ENCODE data around the gene WEE2. TPM values are rescaled to one million over a fixed set of nuclear protein-coding genes. Genes with fewer than 3 reads are reported as not detected.

The WEE2 gene
- not detected for total RNA-seq
- not detected for polyA plus RNA-seq
- 0 to 0.17 (median 0.04) reads per million in 6 experiments for total RNA-seq

DNA sequence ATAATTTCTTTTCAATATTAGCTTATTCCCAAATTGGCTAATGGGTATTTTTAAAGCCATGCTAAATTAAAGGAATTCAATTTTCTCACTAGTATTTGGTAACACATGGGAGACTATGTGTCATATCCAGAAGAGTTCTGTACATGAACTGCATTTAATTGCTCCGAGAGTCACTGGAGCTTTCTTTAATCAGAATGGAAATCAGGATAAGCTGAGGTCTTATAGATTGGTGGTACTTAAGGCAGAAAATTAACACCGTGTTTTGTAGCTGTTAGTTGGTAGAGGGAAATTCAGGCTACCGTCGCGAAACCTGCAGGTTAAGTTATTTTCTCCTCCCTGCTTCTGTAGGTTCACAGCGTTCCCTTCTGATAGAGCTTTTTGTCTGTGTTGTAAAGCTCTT, at the start of gene WEE2:
TSS of gene WEE2 (plus strand) at position 3 of the 400 bp plus-strand sequence. CDS start 406 bp downstream, outside the sequence.
- H3K36me3 Mint-ChIP-seq = no peaks in the 10 kb centered on the region
- no peak within 1 kb of the TSS for H3K4me3 Mint-ChIP-seq
- H3K27me3 Mint-ChIP-seq = peaks cover 0 to 2% (median 0%) of the 10 kb centered on the region in 5 donors
- no peaks in the 10 kb centered on the region for H3K9me3 Mint-ChIP-seq
- H3K4me1 Mint-ChIP-seq = peaks cover 0 to 4% (median under 1%) of the 10 kb centered on the region in 4 donors
- POLR2A ChIA-PET = interaction anchor here (1.1 to 1.5 kb wide), 2 partner anchors 10 to 30 kb away, joined by 3 to 4 read pairs; partner anchors contain the start of gene SSBP1
- no peak for DNase-seq
- no peak for ATAC-seq
- no peak within 1 kb of the TSS for H3K27ac Mint-ChIP-seq

DNA sequence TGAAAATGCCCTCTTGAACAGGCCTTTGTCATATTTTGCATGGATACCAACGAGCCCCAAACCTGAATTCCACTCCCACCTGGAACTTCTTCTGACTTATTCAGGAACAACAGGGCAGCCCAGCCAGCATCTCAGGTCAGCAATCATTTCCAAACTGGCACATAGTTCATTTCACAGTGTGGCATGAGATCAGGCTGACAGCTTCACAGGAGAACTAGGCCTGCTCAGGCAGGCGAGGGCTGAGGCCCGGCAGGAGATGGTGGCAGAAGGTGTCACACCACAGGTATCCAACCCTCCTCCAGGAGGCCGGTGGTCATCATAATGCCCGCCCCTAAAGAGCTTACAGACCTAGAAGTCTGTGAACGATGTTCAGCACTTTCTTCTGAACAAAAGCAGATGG, 48.7 kb upstream of the WEE2 start:
- Mint-ChIP-seq H3K4me1 (peaks cover 4 to 16% (median 7%) of the 10 kb centered on the region in 4 donors), H3K4me3 (no peak overlapping the region), H3K36me3 (peaks cover 0 to 76% (median 0%) of the 10 kb centered on the region in 3 donors), H3K27ac (peak overlapping the region in 8 of 10 donors; percentile 26 to 88 (median 57)), H3K27me3 (no peaks in the 10 kb centered on the region), H3K9me3 (no peaks in the 10 kb centered on the region)
- ATAC-seq (no peak), DNase-seq (no peak)
- POLR2A ChIA-PET = no interaction called here

DNA sequence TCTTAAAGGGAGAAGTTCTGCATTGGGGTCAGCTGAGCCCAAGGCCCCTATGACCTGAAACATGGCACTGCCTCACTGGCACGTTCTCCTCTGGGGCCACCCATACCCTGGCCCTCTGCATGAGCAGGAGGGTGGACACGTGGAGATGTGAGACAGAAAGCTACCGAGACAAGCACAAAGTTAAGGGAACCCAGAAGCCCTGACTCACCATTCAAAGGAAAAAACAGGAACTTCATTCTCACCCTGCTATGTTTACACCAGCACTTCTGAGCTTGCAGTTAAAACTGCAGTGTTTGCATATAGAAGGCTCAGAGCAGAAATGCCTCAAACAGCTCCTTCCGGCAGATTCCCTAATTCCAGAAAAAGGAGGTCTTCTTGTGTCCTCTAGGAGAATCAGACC, 47.9 kb upstream of the WEE2 start:
- no peaks in the 10 kb centered on the region for H3K27me3 Mint-ChIP-seq
- peaks cover 0 to 13% (median 4%) of the 10 kb centered on the region in 4 donors for H3K4me1 Mint-ChIP-seq
- H3K4me3 Mint-ChIP-seq = no peak overlapping the region
- peaks cover 0 to 75% (median 0%) of the 10 kb centered on the region in 3 donors for H3K36me3 Mint-ChIP-seq
- H3K27ac Mint-ChIP-seq = peak overlapping the region in 8 of 10 donors; percentile 16 to 88 (median 64)
- ATAC-seq (no peak), DNase-seq (no peak)
- POLR2A ChIA-PET = no interaction called here
- no peaks in the 10 kb centered on the region for H3K9me3 Mint-ChIP-seq

DNA sequence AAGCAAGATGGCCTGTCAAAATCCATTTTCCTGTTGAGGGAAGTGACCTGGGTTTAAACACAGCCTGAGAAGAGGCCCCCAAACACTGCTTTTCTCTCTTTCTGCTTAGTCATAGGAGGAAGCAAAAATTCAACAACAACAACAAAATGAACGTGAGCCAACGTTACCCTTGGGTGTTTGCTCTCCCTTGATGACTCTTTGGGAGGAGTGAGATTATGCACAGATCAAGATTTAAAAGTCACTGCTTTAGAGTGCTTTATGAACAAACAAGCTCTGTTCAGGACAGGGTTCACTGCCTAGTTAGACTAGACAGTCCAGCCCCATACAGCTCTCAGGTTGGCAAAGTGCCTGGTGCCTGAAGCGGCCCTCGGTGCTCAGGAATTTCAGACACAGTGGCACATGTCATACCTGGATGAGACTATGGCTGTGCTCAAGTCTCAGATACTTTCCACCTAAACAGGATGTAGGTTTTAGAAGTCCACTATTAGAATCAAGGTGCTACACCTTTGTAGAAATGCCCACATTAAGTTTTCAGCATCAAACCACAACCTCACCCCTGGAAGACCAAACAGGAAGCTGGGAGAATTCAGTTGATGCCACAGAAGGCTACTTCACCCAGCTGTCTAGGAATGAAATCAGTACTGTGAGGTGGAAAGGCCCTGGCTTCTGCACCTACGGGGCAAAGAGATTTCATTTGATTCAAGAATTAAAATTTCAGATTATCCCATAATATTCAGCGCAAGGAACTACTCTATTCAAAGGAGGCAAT, 44.9 kb upstream of the WEE2 start:
- Mint-ChIP-seq H3K27ac (peak overlapping the region; percentile 47 to 85 (median 74)), H3K9me3 (no peaks in the 10 kb centered on the region), H3K27me3 (no peaks in the 10 kb centered on the region), H3K4me3 (no peak overlapping the region), H3K4me1 (peaks cover 0 to 13% (median 7%) of the 10 kb centered on the region in 4 donors), H3K36me3 (peaks cover 0 to 77% (median 0%) of the 10 kb centered on the region in 3 donors)
- no peak for DNase-seq
- POLR2A ChIA-PET = no interaction called here
- ATAC-seq = no peak

DNA sequence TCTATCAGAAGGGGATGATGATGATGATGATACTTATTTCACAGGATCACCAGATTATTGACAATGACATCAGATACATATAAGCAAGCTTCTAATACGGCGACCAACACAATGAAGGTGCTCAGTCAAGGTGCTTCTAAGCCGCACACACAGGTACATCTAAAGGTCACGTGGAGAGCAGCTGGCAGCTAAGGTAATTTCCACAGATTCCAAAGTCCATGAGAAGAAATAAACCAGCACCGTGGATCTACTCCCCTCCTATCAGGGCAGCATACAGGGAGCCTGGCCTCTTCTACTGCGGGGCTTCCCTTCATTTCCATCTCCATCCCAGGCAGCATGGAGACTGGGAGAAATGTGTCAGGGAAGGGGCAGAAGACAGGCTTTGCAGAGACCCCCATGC, 43.7 kb upstream of the WEE2 start:
- ATAC-seq = no peak
- POLR2A ChIA-PET = no interaction called here
- no peak for DNase-seq
- no peaks in the 10 kb centered on the region for H3K9me3 Mint-ChIP-seq
- H3K27ac Mint-ChIP-seq = peak overlapping the region in 5 of 10 donors; percentile 1 to 85 (median 79)
- peaks cover 0 to 16% (median 8%) of the 10 kb centered on the region in 4 donors for H3K4me1 Mint-ChIP-seq
- peaks cover 0 to 79% (median 0%) of the 10 kb centered on the region in 3 donors for H3K36me3 Mint-ChIP-seq
- no peak overlapping the region for H3K4me3 Mint-ChIP-seq
- no peaks in the 10 kb centered on the region for H3K27me3 Mint-ChIP-seq

DNA sequence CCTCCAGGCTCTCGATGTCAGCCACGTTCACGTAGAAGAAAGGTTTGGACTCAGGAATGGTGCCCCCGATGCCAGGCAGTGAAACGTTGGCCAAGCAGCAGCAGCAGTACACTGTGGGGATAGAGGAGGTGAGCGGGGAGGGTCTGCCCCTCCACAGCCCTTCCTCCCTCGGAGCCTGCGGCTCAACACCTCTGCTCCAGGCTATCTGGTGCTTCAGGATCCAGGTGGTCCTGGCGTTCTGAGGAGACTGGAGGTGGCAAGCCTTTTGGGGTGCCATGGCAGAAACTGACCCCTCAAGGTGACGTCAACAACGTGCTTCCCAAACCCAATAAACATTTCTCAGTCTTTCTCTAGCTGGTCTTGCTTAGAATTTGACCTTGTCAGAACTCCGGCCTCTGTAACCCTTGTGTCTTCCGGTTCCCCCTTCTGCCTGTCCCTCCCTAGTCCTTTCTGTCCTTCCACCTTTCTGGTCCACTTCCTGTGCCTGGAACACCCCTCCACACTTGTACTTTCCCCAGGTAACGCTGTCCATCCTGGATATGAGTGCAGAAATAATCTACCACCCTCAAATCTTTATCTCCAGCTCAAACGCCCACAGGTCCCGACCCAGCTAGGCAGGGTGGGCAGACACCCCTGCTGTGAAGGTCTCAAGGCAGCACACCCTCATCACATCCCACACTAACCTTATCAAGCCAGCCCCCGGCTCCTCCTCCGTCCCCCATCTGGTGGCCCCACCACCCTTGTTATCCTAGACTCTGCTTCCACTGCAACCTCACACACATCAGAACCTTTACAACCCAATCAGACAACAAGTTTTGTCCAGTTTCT, 42.7 kb upstream of the WEE2 start:
- Mint-ChIP-seq H3K27me3 (no peaks in the 10 kb centered on the region), H3K4me3 (peak overlapping the region in 1 of 10 donors; percentile 30), H3K27ac (peak overlapping the region in 7 of 10 donors; percentile 40 to 90 (median 85)), H3K9me3 (no peaks in the 10 kb centered on the region), H3K36me3 (peaks cover 0 to 77% (median 0%) of the 10 kb centered on the region in 3 donors), H3K4me1 (peaks cover 0 to 17% (median 6%) of the 10 kb centered on the region in 4 donors)
- POLR2A ChIA-PET = no interaction called here
- ATAC-seq (no peak), DNase-seq (no peak)

DNA sequence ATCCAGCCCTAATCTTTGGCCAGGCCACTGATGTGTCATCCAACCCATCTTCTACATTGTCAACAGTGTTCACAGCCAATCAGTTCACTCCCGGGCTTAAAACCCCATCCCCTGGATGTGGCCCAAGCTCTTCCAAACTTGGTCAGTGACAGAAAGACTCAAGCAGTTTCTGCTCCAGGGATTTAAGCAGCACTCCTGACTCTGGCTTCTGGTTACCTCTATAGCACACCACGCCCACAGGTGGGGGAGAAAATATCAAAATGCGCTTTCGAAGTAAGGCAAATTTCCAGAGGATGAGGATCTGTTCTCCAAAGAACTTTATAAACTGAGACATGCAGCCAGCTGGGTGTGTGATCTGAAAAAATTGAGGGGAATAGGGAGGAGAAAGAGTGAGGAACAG, 42.1 kb upstream of the WEE2 start:
- Mint-ChIP-seq H3K4me3 (no peak overlapping the region), H3K9me3 (no peaks in the 10 kb centered on the region), H3K36me3 (peaks cover 0 to 73% (median 0%) of the 10 kb centered on the region in 3 donors), H3K27me3 (no peaks in the 10 kb centered on the region), H3K27ac (peak overlapping the region; percentile 10 to 90 (median 62)), H3K4me1 (peaks cover 0 to 14% (median 5%) of the 10 kb centered on the region in 4 donors)
- ATAC-seq (no peak), DNase-seq (no peak)
- POLR2A ChIA-PET = no interaction called here

GRCh38 chr7:141668853-141669252, 39.3 kb upstream of the WEE2 start:
- no peak for DNase-seq
- ATAC-seq = no peak
- peaks cover 0 to 65% (median 7%) of the 10 kb centered on the region in 3 donors for H3K36me3 Mint-ChIP-seq
- POLR2A ChIA-PET = no interaction called here
- H3K4me3 Mint-ChIP-seq = no peak overlapping the region
- H3K4me1 Mint-ChIP-seq = peaks cover 0 to 13% (median 2%) of the 10 kb centered on the region in 4 donors
- H3K27me3 Mint-ChIP-seq = no peaks in the 10 kb centered on the region
- no peaks in the 10 kb centered on the region for H3K9me3 Mint-ChIP-seq
- H3K27ac Mint-ChIP-seq = peak overlapping the region in 5 of 10 donors; percentile 27 to 85 (median 58)

- H3K36me3 Mint-ChIP-seq = peaks cover 0 to 55% (median 7%) of the 10 kb centered on the region in 3 donors
- peaks cover 0 to 6% (median 1%) of the 10 kb centered on the region in 4 donors for H3K4me1 Mint-ChIP-seq
- no peaks in the 10 kb centered on the region for H3K9me3 Mint-ChIP-seq
- no peak overlapping the region for H3K4me3 Mint-ChIP-seq
- H3K27me3 Mint-ChIP-seq = no peaks in the 10 kb centered on the region
- DNase-seq (no peak), ATAC-seq (no peak)
- peak overlapping the region in 5 of 10 donors; percentile 35 to 70 (median 50) for H3K27ac Mint-ChIP-seq
- POLR2A ChIA-PET = no interaction called here
These were observed 36.3 kb upstream of the WEE2 start for GRCh38 chr7:141671705-141672496.

GRCh38 chr7:141673346-141673745, 34.8 kb upstream of the WEE2 start:
- peak overlapping the region in 1 of 10 donors; percentile 17 for H3K27ac Mint-ChIP-seq
- POLR2A ChIA-PET = no interaction called here

GRCh38 chr7:141674171-141674671, 33.9 kb upstream of the WEE2 start:
- no peaks in the 10 kb centered on the region for H3K9me3 Mint-ChIP-seq
- no peak overlapping the region for H3K4me3 Mint-ChIP-seq
- no peaks in the 10 kb centered on the region for H3K27me3 Mint-ChIP-seq
- peaks cover 0 to 48% (median 8%) of the 10 kb centered on the region in 3 donors for H3K36me3 Mint-ChIP-seq
- DNase-seq = no peak
- peak overlapping the region in 2 of 10 donors; percentile 20 to 51 for H3K27ac Mint-ChIP-seq
- H3K4me1 Mint-ChIP-seq = peaks cover 0 to 3% (median under 1%) of the 10 kb centered on the region in 4 donors
- no peak for ATAC-seq
- POLR2A ChIA-PET = no interaction called here

More at GRCh38 chr7:141673346-141673745, 34.8 kb upstream of the WEE2 start:
- H3K4me3 Mint-ChIP-seq = no peak overlapping the region
- ATAC-seq = no peak
- peaks cover 0 to 6% (median 1%) of the 10 kb centered on the region in 4 donors for H3K4me1 Mint-ChIP-seq
- no peaks in the 10 kb centered on the region for H3K9me3 Mint-ChIP-seq
- H3K27me3 Mint-ChIP-seq = no peaks in the 10 kb centered on the region
- H3K36me3 Mint-ChIP-seq = peaks cover 0 to 51% (median 8%) of the 10 kb centered on the region in 3 donors
- no peak for DNase-seq

DNA sequence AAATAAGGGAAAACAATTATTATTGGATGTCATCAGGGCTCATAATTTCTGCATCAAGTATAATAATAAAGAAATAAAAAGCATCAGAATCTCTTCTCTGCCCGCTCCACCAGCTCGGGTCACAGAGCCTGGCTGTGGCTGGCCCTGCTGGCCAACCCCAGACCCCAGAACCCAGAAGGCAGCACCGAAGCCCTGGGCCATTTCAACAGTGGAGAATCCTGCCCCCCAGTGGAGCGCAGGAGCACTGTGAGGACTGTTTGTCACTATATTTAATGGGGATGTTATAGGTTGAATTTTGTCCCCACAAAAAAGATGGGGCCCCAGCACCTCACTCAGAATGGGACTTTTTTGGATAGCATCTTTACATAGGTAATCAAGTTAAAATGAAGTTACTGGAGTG, 33.5 kb upstream of the WEE2 start:
- Mint-ChIP-seq H3K36me3 (peaks cover 0 to 51% (median 8%) of the 10 kb centered on the region in 3 donors), H3K27ac (peak overlapping the region in 3 of 10 donors; percentile 51 to 62 (median 62)), H3K9me3 (no peaks in the 10 kb centered on the region), H3K27me3 (no peaks in the 10 kb centered on the region), H3K4me3 (no peak overlapping the region), H3K4me1 (peaks cover 0 to 3% (median under 1%) of the 10 kb centered on the region in 4 donors)
- DNase-seq (no peak), ATAC-seq (peak in 1 of 2 donors; percentile 33)
- POLR2A ChIA-PET = no interaction called here
